NB4 (cell line): ENCODE measurements around the gene SORD.

Experiments
- CTCF ChIP-seq: IDR thresholded peaks from one replicate; pipeline ENCODE4 v1.5.1; 2012; ENCODE audit warnings: low read depth, low read length
- MAX ChIP-seq: IDR thresholded peaks from 2 replicates; pipeline ENCODE4 v1.6.1; 2011; ENCODE audit warnings: low read depth, low read length
- MYC ChIP-seq: IDR thresholded peaks from 2 replicates; pipeline ENCODE4 v1.6.1; 2011; ENCODE audit warnings: low read depth, low read length
- POLR2A ChIP-seq: IDR thresholded peaks from 2 replicates; pipeline ENCODE4 v1.6.1; 2011; ENCODE audit warnings: mild to moderate bottlenecking; ENCODE audit not compliant: insufficient read length; ENCODE audit errors: extremely low read depth

- TF ChIP-seq CTCF (peak; percentile 59), POLR2A (no peak), MYC (no peak), MAX (no peak)
These were observed 103.7 kb downstream of the SORD start for GRCh38 chr15:45126535-45127158.
